Daoy (cell line): ENCODE results near the gene TBC1D22A. TPM values are rescaled to one million over a fixed set of nuclear protein-coding genes. Genes with fewer than 3 reads are reported as not detected.

Experiments used
- DNase-seq: peaks from one replicate; pipeline ENCODE4 v3.0.0-alpha.2; 2015; ENCODE audit warnings: low read depth
- total RNA-seq: library from RNA; depleted of rRNA; stranded (reverse); fragments of >200 nt; shearing (Covaris generic); gene quantifications from 2 replicates; pipeline ENCODE4 v1.2.3, GENCODE V29; 2014

TBC1D22A gene
- total RNA-seq, 1 experiment from 2014 or later = 8.7 TPM

DNA sequence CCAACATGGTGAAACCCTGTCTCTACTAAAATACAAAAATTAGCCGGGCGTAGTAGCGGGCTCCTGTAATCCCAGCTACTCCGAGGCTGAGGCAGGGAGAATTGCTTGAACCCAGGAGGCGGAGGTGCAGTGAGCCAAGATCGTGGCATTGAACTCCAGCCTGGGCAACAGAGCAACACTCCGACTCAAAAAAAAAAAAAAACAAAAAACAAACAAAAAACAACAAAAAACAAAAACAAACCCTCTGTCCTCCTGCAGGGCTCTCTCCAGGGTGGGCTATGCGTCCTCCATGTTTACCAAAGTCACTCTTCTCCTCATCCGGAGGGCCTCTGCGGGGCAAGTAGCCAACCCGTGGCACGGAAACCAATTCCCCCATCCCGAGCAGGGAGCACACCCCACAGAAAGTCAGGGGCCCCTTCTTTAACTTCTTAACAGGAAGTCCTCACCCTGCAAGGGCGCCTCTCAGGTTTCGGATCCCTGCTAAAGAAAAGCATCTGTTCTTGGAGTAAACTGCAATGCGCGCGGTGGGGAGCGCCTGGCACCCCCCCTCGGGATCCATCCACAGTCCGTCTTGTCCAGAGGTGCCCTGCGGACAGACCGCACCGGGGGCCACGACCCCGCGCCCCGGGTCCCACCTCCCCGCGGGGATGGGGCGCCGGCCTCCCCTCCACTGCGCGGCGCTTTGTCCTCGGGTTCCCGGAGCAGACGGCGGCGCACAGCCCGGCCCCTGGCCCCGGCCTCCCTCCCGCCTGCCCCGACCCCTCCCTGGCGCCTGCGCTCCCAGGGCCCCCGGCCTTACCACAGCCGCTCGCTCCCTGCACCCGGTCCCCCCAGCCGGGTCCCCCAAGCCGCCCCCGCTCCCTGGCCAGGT lies 25.1 kb upstream of the TBC1D22A start:
- no peak for DNase-seq

DNA sequence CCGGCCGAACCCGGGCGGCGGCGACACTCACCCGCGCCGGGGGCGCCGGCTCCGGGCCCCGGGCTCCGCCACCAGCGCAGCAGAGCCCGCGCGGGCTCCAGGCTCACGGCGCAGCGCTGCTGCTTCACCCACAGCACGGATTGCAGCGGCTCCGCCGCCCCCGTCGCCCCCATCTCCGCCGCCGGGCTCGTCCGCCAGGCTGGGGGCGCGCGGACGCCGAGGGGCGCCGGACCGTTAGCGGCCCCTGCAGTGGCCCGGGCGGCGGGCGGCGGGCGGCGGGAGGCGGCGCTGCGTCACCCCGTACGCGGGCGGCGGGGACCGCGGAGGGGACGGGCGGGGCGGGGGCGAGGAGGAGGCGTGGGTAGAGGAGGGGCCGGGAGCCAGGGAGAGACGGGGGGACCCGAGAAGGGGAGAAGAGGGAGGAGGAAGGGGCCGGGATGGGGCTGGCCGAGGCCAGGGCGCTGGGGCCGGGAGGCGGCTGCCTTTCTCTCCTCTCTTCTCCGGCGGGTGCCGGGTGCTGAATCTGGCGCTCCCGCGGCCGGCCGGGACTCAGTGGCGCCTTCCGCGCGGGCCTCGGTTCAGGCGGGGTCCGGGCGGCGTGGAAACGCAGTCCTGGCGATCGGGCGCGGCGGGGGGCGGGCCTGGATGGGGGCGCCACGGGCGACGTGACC lies 24.3 kb upstream of the TBC1D22A start, which contains the start of gene CERK:
Gene CERK (minus strand): TSS at position 277 of the 671 bp plus-strand sequence. CDS start 104 bp downstream, at position 173.
- DNase-seq = peak; percentile 65

GRCh38 chr22:46738647-46739093 lies 23.8 kb upstream of the TBC1D22A start:
- DNase-seq = no peak

- no peak for DNase-seq
Observed at GRCh38 chr22:46739094-46739870, 23.2 kb upstream of the TBC1D22A start.

- no peak for DNase-seq
Observed at GRCh38 chr22:46740910-46741780, 21.3 kb upstream of the TBC1D22A start.

DNA sequence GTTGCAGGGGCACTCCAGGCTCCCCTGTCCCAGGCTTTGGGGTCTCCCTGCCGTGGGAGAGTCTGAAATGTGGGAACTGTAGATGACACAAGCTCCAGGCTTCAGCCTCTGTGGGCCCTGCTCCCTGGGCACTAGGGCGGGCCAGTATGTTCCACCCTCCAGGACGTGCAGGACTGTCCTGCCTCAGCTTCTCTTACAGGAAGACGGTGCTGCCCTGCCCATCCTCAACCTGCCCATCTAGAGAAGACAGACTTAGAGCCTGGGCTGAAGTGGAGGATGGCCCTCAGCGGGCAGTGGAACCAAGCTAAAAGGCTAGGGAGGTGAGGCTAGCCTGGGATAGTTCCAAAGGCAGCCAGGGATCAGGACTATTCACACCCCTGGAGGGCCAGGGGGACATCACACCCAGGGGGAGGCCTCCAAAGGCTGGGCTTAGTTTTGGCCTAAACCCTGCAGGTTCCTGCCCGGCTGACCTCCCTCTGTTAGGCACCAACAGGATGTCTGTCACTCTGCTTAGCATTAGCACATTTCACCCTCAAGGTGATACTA lies 20.4 kb upstream of the TBC1D22A start:
- DNase-seq = no peak

- DNase-seq = no peak
Observed at GRCh38 chr22:46742576-46743221, 19.8 kb upstream of the TBC1D22A start.

GRCh38 chr22:46744581-46744980 lies 17.9 kb upstream of the TBC1D22A start:
- DNase-seq = no peak

DNA sequence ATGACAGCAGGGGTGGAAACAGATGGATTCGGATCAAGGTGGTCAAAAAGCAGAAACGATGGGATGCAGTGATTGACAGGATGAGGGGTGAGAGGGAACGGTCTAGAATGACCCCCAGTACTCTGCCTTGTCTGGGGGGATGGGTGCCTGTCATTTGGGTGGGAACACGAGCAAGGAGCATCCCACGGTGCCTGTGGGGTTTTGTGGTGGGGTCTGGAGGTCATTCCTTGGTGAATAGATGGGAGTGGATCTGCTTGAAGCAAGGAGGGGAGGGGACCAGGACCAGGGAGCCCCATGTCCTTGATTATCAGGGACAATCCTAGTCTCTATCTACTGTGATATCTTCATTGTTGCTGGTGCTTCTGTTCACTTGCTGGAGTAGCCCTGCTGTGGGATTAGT lies 16.3 kb upstream of the TBC1D22A start:
- no peak for DNase-seq

DNA sequence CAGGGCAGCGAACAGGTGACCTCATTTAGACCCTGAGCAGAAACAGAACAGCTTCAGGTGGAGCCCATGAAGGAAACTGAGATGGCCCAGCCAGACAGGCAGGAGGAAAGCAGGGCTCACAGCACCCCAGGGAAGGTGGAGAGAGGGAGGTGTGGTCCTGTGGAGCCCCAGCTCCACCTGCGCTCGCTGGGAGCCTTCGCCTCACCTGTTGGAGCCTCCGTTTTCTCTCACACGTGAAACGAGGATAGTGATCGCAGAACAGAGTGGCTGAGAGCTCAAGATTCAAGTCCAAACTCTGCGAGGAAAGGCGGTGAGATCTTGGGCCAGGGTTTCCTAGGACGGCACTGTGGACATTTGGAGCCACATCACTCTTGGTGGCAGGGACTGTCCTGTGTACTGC lies 15.8 kb upstream of the TBC1D22A start:
- DNase-seq = no peak

DNA sequence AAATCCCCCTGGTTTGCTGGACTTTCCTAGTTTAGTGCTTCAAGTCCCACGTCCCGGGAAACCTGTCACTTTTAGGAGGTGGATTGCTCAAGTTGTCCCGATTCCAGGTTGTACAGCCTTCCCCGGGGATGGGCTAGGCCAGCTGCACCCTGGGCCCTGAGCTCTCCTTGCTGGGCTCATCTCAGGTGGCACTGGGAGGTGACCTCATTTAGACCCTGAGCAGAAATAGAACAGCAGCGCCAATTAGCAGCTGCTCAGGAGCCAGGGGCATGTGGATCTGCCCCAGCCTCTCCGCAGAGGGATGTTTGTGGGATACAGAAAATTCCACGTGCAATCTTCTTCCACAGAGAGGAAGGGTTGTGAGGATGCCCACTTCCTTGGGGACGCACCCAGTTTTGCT lies 14.8 kb upstream of the TBC1D22A start:
- DNase-seq = no peak

DNA sequence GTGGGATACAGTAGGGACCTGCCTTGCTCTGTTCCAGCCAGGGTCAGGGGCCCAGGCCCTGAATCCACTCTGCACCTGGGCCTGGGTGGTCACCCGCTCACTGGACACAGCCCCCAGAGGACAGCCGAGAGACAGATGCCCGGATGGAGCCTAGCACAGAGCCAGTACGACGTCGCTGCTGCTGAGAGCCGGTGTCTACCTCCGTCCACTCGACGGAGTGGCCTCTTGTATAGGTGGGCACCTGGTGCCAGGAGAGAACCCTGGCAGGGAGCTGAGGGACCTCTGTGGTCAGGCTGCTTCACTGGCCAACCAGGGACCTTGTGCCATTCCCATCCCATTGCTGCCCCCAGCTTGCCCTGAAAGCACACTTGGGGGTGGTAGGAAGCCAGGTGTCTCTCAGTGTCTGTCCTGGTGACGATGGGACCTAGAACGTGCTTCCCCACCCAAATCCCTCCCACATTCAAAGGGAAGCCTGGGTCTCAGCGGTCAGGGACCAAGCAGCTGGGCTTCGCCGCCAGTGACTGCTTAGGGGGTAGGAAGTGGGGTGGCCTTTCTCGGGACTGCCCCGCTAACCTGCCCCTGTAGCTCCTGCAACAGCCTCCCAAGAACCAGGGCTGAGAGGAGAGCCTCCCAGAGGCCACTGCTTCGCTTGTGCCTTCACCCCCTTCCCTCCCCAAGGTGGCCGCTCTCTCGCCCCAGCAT lies 14.1 kb upstream of the TBC1D22A start:
- no peak for DNase-seq

DNA sequence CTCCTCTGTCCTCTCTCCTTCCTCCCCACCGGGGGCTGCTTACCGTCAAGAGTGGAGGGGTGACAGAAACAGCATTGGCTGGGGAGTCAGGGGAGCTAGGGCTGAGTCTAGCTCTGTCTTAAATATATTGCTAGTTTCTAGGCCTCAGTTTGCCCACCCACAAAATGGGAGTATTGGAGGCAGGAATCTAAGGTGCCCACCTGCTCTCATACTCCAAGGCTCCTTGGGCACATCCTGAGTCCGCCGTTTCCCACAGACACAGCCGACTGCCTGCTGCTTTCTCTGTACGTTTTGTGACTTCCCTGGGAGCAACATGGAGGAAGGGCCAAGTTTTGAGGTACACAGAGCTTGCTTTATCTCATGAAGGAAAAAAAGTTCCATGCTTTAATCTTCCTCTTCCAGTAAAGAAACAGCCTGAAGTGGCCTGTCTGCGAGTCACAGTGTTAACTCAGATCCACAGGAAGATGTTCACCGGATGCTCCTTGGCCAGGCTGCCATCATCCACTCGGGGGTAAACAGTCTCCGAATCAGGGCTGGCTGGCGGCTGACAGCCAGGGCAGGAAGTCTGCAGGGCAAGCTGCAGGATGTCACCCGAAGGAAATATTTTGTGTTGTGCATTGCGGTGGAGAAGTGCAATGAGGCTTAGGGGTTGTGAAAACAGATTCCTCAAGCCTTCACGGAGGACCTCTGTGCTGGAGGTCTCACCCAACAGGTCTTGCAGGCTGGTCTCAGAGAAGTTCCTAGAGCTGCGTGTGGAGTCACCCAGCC lies 13.4 kb upstream of the TBC1D22A start:
- DNase-seq = peak; percentile 57

DNA sequence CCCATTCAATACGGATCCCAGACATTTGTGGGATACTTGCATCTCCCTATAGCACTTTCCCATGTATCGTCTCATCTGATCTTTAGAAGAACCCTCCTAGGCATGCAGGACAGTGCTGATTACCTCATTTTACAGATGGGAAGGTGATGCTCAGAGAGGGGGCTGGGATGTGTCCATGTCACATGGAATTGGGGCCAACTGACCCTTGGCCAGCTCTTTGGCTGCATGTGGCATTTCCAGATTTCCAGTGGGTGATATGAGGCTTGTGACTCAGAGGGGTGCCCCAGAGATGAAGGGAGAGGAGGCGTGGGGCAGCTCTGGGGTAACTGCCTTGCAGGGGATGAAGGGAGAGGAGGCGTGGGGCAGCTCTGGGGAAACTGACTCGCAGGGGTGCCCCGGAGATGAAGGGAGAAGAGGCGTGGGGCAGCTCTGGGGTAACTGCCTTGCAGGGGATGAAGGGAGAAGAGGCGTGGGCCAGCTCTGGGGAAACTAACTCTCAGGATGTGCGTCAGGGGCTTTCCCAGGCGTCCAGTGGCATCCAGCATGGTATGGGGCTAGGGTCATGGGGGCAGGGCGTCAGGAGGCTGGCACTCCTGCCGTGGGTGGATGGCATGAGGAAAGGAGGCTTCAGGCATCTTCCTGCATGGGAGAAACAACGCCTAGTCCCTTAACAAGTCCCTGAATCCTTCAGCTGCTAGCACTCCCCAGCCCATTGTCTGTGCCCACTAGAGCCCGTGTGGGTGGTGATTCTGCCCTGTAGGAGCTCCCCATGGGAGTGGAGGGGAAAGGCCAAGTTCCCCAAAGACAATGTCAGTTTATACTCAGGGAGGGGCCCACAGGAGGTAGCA lies 12.5 kb upstream of the TBC1D22A start:
- DNase-seq = peak; percentile 39

- no peak for DNase-seq
Observed at GRCh38 chr22:46750530-46750800, 12.0 kb upstream of the TBC1D22A start.

GRCh38 chr22:46750863-46751443 lies 11.5 kb upstream of the TBC1D22A start:
- DNase-seq = no peak

- DNase-seq = no peak
Observed at GRCh38 chr22:46752286-46752987, 10.0 kb upstream of the TBC1D22A start.
